HG03175 (cell line): ENCODE measurements around the gene CD53.
"Not testable (repeated sequence)": the region's sequence is repeated elsewhere in the genome, so short reads cannot be mapped to it uniquely, and the experiment has no call there.

Source experiments
- ATAC-seq: cut with Tn5 transposase; IDR thresholded peaks from one replicate; pipeline ENCODE4 v1.9.1; 2021; ENCODE audit warnings: mild to moderate bottlenecking, moderate library complexity; ENCODE audit not compliant: unreplicated experiment

Gene CD53

DNA sequence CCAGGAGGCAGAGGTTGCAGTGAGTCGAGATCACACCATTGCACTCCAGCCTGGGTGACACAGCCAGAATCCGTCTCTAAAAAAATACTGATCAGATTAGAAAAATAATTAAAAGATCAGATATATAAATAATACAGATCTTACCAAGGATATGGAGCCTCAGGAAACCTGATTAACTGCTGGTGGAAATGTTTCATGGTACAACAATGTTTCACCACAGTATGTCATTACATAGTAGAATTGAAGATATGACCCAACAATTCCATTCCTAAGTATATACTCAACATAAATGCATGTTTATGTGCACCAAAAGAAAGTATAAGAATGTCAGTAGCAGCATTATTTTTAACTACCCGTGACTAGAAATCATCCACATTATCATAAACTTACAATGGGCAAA, 41.7 kb downstream of the CD53 start:
- no peak for ATAC-seq

GRCh38 chr1:110915804-110916203, 42.9 kb downstream of the CD53 start:
- no peak for ATAC-seq

- ATAC-seq: no peak
Measured at GRCh38 chr1:110916274-110916668, 43.3 kb downstream of the CD53 start.

DNA sequence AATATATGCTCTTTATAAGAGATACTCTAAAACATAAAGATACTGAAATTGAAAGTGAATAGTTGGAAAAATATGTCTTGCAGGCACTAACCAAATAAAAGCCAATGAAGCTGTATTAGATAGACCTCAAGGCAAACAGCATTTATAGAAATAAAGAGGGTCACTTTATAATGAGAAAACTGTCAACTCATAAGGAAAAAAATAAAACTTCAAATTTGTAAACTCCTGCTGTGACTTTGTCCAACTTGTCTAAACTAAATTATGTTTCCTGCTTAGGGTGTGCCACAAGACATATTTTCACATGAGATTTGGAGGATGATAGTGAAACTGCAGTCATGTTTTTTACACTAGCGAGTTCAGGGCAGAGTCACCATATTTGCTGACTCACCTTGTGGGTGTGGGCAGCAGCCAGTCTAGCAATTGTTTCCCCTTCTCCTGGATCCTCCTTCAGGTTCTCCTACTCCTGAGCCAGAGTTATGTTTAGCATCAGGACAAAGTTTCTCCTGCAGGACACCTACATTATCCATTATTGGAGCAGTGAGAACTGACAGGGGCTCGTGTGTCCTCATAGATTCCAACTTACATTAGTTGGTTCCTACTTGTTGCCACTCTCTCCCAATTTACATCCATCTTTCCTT, 43.8 kb downstream of the CD53 start:
- ATAC-seq: no peak

DNA sequence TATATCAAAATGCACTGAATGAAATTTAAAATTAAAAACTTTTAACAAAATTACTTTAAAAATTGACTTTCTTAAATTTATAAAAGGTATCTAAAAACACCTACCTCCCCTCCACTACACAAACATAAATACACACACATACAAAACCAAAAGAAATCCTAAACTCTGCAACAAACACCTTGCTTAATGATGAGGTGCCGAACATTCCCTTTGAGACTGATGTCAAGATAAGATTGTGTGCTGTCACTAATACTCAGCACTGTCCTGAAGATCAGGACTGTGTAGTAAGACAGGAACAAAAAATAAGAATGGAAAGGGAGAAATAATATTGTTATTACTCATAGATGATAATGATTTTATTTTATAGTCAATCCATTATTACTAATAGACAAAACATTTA, 45.1 kb downstream of the CD53 start:
- ATAC-seq: no peak

DNA sequence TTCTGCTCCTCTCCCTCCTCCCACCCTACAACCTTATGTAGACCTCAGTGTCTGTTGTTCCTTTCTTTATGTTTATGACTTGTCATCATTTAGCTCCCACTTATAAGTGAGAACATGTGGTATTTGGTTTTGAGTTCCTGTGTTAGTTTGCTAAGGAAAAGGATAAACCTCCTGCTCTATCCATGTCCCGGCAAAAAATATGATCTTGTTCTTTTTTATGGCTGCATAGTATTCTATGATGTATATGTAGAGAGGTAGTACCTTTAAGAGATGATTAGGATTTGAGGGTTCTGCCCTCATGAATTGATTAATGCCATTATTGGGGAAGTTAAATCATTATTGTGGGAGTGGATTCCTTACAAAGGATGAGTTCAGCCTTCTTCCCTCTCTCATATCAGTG, 49.0 kb downstream of the CD53 start:
- ATAC-seq: no peak

DNA sequence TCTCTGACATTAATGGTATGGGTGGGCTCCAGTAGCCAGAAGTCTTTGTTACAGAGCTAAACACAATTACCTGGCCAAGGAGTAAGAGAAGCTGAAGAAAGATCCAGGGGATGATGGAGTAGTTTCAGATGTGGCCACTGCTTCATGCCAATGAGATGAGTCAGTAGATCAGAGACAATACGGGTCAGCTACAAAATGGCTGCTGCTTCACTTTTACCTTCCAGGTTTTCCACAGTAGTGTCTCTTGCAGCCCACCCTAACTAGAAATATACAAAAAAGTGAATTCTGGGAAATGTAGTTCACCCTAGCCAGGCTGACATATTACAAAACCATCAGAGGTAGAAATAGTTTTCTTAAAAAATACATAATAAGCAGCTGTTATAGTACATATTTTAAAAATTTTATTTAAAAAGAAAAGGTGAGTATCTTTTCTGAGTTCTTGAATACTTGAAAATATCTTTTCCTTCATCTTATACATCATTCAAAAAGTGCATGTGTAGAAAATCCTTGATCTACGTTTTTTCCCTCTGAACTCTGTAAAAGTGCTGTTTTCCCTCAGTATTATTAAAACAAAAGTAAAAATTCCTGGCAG, 54.6 kb downstream of the CD53 start:
- no peak for ATAC-seq

DNA sequence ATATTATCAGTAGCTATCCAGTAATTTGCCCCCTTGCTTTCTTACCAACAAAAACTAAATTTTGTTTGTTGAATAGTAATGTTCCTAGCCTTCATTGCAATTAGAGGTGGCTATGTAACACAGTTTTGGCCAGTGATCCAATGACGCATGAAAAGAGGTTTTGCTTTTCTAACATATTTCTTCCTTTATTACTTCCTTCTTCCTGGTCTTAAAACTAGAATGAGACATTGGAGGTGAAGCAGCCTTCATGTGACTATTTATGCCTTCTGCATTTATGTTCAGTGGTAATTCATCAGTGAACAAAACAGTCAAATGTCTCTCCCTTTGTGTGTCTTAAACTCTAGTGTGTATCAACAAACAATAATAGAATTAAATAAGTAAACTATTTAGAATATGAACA, 55.2 kb downstream of the CD53 start:
- ATAC-seq: no peak

- ATAC-seq: no peak
Measured at GRCh38 chr1:110928904-110929303, 56.0 kb downstream of the CD53 start.

DNA sequence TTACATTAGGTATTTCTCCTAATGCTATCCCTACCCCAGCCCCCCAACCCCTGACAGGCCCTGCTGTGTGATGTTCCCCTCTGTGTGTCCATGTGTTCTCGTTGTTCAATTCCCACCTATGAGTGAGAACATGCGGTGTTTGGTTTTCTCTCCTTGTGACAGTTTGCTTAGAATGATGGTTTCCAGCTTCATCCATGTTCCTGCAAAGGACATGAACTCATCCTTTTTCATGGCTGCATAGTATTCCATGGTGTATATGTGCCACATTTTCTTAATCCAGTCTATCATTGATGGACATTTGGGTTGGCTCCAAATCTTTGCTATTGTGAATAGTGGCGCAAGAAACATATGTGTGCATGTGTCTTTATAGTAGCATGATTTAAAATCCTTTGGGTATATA, 58.1 kb downstream of the CD53 start:
- ATAC-seq: not testable (repeated sequence)

- ATAC-seq: no peak
Measured at GRCh38 chr1:110936567-110936966, 63.6 kb downstream of the CD53 start.

DNA sequence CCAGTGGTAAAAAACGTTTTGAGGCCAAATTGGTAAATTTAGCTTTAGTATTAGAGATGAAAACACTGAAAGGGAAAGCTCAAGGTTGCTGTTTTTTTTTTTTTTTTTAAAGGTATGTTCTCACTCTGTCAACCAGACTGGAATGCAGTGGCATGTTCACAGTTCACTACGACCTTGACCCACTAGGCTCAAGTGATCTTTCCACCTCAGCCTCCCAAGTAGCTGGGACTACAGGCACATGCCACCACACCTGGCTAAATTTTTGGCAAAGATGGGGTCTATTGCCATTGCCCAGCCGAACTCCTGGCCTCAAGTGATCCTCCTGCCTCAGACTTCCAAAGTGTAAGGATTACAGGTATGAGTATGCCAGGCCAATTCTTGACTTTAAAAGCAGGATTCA, 71.9 kb downstream of the CD53 start:
- ATAC-seq: no peak

GRCh38 chr1:110945626-110946025, 72.7 kb downstream of the CD53 start:
- ATAC-seq: no peak

GRCh38 chr1:110948038-110948810, 75.3 kb downstream of the CD53 start:
- no peak for ATAC-seq
